Aorta (tissue), 5 donors: ENCODE measurements around the gene COL24A1. TPM values are rescaled to one million over a fixed set of nuclear protein-coding genes. Genes with fewer than 3 reads are reported as not detected.
"Not testable (repeated sequence)": the region's sequence is repeated elsewhere in the genome, so short reads cannot be mapped to it uniquely, and the experiment has no call there.

ENCODE experiments used
- ATAC-seq: fragments of 200-7000 bp; cut with Tn5 transposase; one replicate; pipeline ENCODE4 v1.9.1; 2022; ENCODE audit warnings: moderate library complexity; ENCODE audit not compliant: low FRiP score
- DNase-seq, 2 donors: peaks; one replicate each; pipeline ENCODE4 v3.0.0-alpha.2; 2020
- H3K27ac ChIP-seq, 2 donors: one replicate each; pipeline ENCODE4 v1.5.1; 2013; ENCODE audit warnings: low read length in 2 of 2, mild to moderate bottlenecking in 2 of 2, moderate library complexity in 2 of 2, control low read depth in 1 of 2, inconsistent platforms in 1 of 2, low read depth in 1 of 2
- H3K27me3 ChIP-seq, 2 donors: one replicate each; pipeline ENCODE4 v1.6.1; 2013; ENCODE audit warnings: control low read depth in 1 of 2, low read length in 1 of 2, mild to moderate bottlenecking in 1 of 2, moderate library complexity in 1 of 2; ENCODE audit not compliant: insufficient read depth in 2 of 2, control insufficient read depth in 1 of 2
- H3K36me3 ChIP-seq, 2 donors: one replicate each; pipeline ENCODE4 v1.6.1; 2013; ENCODE audit warnings: control low read depth in 1 of 2, low read length in 1 of 2, mild to moderate bottlenecking in 1 of 2; ENCODE audit not compliant: insufficient read depth in 2 of 2, control insufficient read depth in 1 of 2
- H3K4me1 ChIP-seq, 2 donors: one replicate each; pipeline ENCODE4 v1.6.1; 2013; ENCODE audit warnings: low read length in 2 of 2, control low read depth in 1 of 2, mild to moderate bottlenecking in 1 of 2, moderate library complexity in 1 of 2; ENCODE audit not compliant: insufficient read depth in 2 of 2, control insufficient read depth in 1 of 2
- H3K4me3 ChIP-seq, 2 donors: one replicate each; pipeline ENCODE4 v1.5.1; 2013; ENCODE audit warnings: low read length in 2 of 2, control low read depth in 1 of 2, mild to moderate bottlenecking in 1 of 2
- H3K9me3 ChIP-seq: one replicate; pipeline ENCODE4 v1.6.1; 2013; ENCODE audit warnings: mild to moderate bottlenecking, low read length; ENCODE audit not compliant: control insufficient read depth
- WGBS, 2 donors: extraction: QIAGEN DNeasy Blood & Tissue Kit; methylation state at CpG; one replicate each; pipeline ENCODE4 v1.1.7; 2013; 5-methylcytosine and 5-hydroxymethylcytosine counted together
- intact Hi-C, 2 donors: fragments of 100-400 bp; cut with DNase I; formaldehyde crosslinking; loops; one replicate each; pipeline versions ENCODE4 v1.14.2 to v1.15.0; 2022
- polyA plus RNA-seq, 2 donors: library from polyadenylated mRNA; stranded (reverse); fragments of 200-250 nt; gene quantifications; one replicate each; pipeline ENCODE4 v1.2.3, GENCODE V29; 2013
- total RNA-seq, 2 donors: library from RNA; stranded (reverse); fragmentation: NEBNext Ultra II Directional; extraction: Animal tissue kit (Norgen Biotek cat#: 25700); gene quantifications; one replicate each; pipeline ENCODE4 v1.2.1, GENCODE V29; 2021
- donor health status: healthy with polysubstance abuse.
- donor health status: Bipolar disorder and iron deficiency.
- donor health status: DM: no; HTN: no; CAD: no.
- donor health status: DM: no; HTN: no; CAD: no.
- donor health status: DM: yes; HTN: yes; CAD: no.

Gene COL24A1
- total and polyA plus RNA-seq, 4 donors = 0.31 to 3.0 (median 1.3) TPM

DNA sequence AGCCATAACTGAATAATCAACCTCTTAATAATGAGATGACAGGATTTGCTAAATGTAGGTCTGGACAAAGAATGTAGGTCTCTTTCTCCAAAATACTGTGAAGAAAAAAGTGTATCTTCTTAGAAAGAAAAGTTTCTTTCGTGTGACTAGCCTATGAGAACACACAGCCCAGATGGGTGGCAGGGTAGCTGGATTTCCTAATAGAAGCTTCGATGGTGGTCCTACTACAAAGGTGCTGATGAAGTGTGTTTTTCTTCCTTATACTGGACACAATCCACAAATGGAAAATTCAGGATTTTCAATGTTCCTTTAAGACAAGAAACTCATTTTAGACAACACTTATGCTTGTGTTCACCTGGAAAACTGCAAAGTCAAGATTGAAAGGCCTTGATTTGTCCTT is 358.2 kb downstream of the COL24A1 start:
- 87 to 90% methylated on average over 2 of the region's 2 CpGs for WGBS, 2 donors
- Histone ChIP-seq H3K4me3 (no peak overlapping the region), H3K27me3 (no peaks in the 10 kb centered on the region), H3K9me3 (no peaks in the 10 kb centered on the region), H3K36me3 (no peaks in the 10 kb centered on the region), H3K27ac (peak overlapping the region in 1 of 2 donors; percentile 28), H3K4me1 (no peaks in the 10 kb centered on the region)
- ATAC-seq (no peak), DNase-seq (no peak)
- intact Hi-C loops = no loop called here

DNA sequence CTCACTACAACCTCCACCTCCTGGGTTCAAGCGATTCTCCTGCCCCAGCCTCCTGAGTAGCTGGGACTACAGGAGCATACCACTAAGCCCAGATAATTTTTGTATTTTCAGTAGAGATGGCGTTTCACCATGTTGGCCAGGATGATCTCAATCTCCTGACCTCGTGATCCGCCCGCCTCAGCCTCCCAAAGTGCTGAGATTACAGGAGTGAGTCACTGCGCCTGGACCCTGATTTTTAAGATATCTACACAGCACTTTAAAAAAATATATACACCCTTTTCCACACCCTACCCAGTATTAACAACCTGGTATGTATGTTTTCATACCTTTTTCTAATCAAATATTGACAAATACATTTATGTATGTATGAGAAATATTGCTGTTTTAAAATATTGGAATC is 379.6 kb downstream of the COL24A1 start:
- intact Hi-C loops, H3K4me1 ChIP-seq, ATAC-seq, H3K36me3 ChIP-seq, H3K27ac ChIP-seq, H3K27me3 ChIP-seq, H3K4me3 ChIP-seq, H3K9me3 ChIP-seq, DNase-seq: not testable (repeated sequence)
- 85 to 87% methylated on average over 6 of the region's 6 CpGs for WGBS, 2 donors

DNA sequence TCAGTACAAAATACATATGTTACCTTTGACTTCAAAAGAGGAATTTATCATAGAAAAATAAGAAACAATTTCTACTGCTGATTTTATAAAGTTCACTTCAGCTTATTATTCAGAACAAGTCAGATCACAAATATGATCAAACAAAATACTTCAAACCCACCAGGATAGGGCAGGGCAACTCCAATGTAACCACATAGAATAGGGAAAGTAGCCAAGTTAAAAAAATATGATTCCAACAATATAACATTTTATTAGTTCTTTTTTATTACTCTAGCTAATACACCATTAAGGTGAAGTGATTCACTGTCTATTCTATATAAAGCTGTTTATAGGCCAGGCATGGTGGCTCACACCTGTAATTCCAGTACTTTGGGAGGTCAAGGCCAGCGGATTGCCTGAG is 393.8 kb downstream of the COL24A1 start:
- no peaks in the 10 kb centered on the region for H3K4me1 ChIP-seq
- no peaks in the 10 kb centered on the region for H3K36me3 ChIP-seq
- H3K27me3 ChIP-seq = no peaks in the 10 kb centered on the region
- intact Hi-C loops = no loop called here
- no peak overlapping the region for H3K27ac ChIP-seq
- no peaks in the 10 kb centered on the region for H3K9me3 ChIP-seq
- no peak overlapping the region for H3K4me3 ChIP-seq
- WGBS, 2 donors = 87 to 89% methylated on average over 1 of the region's 1 CpG
- DNase-seq (no peak), ATAC-seq (no peak)

DNA sequence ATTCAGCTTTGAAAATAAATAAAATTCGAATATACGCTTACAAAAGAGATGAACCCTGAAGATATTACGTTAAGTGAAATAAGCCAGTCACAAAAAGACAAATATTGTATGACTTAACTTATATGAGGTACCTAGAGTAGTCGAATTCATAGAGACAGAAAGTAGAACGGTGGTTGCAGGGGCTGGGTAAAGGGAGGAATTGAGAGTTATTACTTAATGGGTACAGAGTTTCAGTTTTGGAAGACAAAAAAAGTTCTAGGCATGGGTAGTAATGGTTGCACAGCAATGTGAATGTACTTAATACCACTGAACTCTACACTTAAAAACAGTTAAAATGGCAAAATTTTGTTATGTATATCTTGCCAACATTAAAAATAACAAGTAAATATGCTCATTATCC is 399.7 kb downstream of the COL24A1 start:
- Histone ChIP-seq H3K4me3 (no peak overlapping the region), H3K36me3 (no peaks in the 10 kb centered on the region), H3K27ac (no peak overlapping the region), H3K27me3 (no peaks in the 10 kb centered on the region), H3K4me1 (no peaks in the 10 kb centered on the region), H3K9me3 (no peaks in the 10 kb centered on the region)
- no peak for ATAC-seq
- 86 to 89% methylated on average over 5 of the region's 5 CpGs for WGBS, 2 donors
- DNase-seq = no peak
- intact Hi-C loops = no loop called here

DNA sequence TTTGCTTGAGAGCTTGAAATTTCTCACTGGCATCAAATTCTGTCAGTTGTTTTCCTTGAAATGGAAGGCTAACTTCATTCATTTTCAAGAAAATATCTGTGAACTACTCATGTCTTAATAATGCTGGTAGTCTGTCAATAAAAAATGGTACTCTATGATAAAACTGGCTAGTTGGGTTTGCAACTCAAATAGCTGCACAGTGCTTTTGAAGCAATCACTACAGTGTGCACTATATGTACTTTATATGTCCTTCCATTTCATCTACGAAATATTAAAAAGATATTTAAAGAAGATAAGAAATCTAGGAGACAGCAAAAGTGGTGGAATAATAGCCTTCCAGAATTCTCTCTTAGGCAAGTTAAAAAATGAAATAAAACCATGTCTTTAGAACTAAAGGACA is 408.5 kb downstream of the COL24A1 start:
- Histone ChIP-seq H3K4me1 (no peaks in the 10 kb centered on the region), H3K27me3 (no peaks in the 10 kb centered on the region), H3K4me3 (no peak overlapping the region), H3K9me3 (no peaks in the 10 kb centered on the region), H3K27ac (no peak overlapping the region), H3K36me3 (no peaks in the 10 kb centered on the region)
- ATAC-seq (no peak), DNase-seq (no peak)
- WGBS, 2 donors = 0 to 40% methylated on average over 1 of the region's 1 CpG
- intact Hi-C loops = no loop called here

DNA sequence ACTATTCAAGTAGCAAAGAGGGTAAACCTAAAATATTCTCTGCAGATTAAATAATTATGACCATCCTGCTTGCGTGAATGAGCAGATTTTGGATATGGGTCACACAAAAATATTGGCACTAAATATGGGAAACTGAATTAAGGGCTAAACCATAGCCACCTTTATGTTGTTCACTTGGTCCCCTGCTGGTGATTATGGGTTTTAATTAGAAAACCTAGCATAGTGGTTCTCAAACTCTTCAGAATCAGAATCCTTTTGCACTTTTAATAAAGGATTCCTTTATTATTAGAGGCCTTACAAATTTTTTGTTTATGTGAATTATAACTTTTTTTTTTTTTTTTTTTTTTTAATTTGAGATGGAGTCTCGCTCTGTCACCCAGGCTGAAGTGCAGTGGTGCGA is 409.8 kb downstream of the COL24A1 start:
- WGBS, 2 donors = 91 to 93% methylated on average over 3 of the region's 3 CpGs
- Histone ChIP-seq H3K36me3 (no peaks in the 10 kb centered on the region), H3K4me1 (no peaks in the 10 kb centered on the region), H3K27ac (no peak overlapping the region), H3K4me3 (no peak overlapping the region), H3K27me3 (no peaks in the 10 kb centered on the region), H3K9me3 (no peaks in the 10 kb centered on the region)
- no peak for ATAC-seq
- intact Hi-C loops = no loop called here
- DNase-seq = no peak

DNA sequence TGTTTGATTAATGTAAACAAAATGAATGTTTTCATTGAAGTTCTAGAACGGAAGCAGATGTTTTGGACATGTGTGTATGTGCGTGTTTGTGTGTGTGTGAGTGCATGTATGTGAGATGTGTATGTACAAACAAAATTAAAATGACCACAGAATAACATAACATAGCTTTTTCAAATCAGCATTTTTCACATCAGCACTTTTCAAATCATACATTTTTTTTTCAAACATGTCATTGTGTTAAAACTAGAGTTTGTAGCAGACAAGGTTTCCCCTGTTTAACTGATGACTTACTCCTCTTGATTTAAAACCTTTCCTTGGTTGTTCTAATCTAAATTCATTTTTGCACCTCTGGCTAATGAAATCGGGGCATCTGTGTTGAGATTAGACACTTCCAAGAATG is 412.8 kb downstream of the COL24A1 start:
- 76 to 88% methylated on average over 3 of the region's 3 CpGs for WGBS, 2 donors

DNA sequence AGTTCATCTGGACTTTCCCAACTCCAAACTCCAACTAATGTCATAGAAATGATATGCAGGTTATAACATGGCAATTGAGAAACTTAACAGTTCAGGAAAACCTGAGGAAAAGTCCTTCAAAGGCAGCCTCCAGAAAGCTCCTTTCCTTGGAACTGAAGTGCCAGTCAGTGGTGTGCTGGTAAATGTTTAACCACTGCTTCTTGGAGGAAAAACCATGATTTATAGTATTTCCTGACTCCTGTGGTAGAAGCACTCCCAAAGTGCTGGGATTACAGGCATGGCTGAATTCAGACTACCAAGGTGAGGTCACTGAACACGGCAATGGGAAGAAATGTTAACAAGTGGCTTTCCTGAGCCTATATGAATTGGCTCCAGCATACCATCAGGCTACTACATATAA is 421.6 kb downstream of the COL24A1 start:
- no peaks in the 10 kb centered on the region for H3K9me3 ChIP-seq
- DNase-seq (no peak), ATAC-seq (no peak)
- no peak overlapping the region for H3K4me3 ChIP-seq
- no peaks in the 10 kb centered on the region for H3K36me3 ChIP-seq
- H3K4me1 ChIP-seq = no peaks in the 10 kb centered on the region
- H3K27me3 ChIP-seq = no peaks in the 10 kb centered on the region
- intact Hi-C loops = no loop called here
- H3K27ac ChIP-seq = no peak overlapping the region
- WGBS, 2 donors = 83 to 91% methylated on average over 1 of the region's 1 CpG

More for the DNA sequence above, 412.8 kb downstream of the COL24A1 start:
- intact Hi-C loops = no loop called here
- H3K9me3 ChIP-seq = no peaks in the 10 kb centered on the region
- H3K27ac ChIP-seq = no peak overlapping the region
- H3K27me3 ChIP-seq = no peaks in the 10 kb centered on the region
- no peak overlapping the region for H3K4me3 ChIP-seq
- no peaks in the 10 kb centered on the region for H3K4me1 ChIP-seq
- DNase-seq (no peak), ATAC-seq (no peak)
- no peaks in the 10 kb centered on the region for H3K36me3 ChIP-seq

DNA sequence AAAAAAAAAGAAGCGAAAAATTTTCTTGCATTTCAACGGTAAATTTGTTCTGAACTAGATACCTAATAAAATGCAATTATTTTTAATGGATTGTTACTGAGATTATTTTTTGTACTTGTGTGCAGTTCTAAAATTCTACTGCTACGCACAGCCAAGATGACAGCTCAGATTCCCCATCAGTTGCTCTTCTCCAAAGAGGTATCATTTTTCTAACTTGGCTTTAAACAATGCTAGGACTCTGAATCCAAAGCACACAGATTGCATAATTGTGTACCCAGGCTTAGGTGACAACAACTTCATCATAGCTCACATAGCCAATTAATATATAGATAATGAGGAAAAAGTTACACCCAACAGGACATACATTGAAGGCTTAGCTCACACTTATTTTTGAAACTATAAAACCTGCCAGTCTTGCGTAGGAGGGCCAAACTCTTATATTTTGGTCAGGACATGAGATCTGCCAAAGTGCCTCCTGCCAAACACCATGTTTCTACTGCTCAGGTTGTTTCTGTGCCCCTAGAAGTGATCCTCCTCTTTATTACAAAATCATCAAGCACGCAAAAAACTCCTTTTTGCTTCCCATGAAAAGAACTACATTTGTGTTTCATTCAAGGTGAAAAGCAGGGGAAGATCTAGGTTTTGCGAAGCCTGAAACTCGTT is 437.8 kb downstream of the COL24A1 start:
- ATAC-seq (no peak), DNase-seq (no peak)
- WGBS, 2 donors = 92 to 93% methylated on average over 7 of the region's 7 CpGs
- no peaks in the 10 kb centered on the region for H3K4me1 ChIP-seq
- no peak overlapping the region for H3K27ac ChIP-seq
- no peaks in the 10 kb centered on the region for H3K9me3 ChIP-seq
- intact Hi-C loops = no loop called here
- no peaks in the 10 kb centered on the region for H3K27me3 ChIP-seq
- no peak overlapping the region for H3K4me3 ChIP-seq
- no peaks in the 10 kb centered on the region for H3K36me3 ChIP-seq
